PC-9 (cell line): ENCODE results near the gene LRP1. TPM values are rescaled to one million over a fixed set of nuclear protein-coding genes. Genes with fewer than 3 reads are reported as not detected.

Source experiments
- BruUV-seq: library from RNA; stranded (reverse); fragments of 400-500 nt; replicated peaks from 2 replicates; lab custom pipeline; 2021; lab: Mats Ljungman, UMichigan
- CTCF ChIA-PET: fragments of 300-600 bp; sonication (Branson Sonifier 250); formaldehyde crosslinking; loops from one replicate; lab custom pipeline; 2022; ENCODE audit warnings: antibody characterized with exemption; lab: Charles Lee
- POLR2A ChIA-PET: fragments of 300-600 bp; sonication (Branson Sonifier 250); formaldehyde crosslinking; loops from one replicate; lab custom pipeline; 2022; ENCODE audit warnings: antibody characterized with exemption; ENCODE audit not compliant: unreplicated experiment; lab: Charles Lee
- DNase-seq, 2 experiments: peaks; one replicate each; pipeline versions ENCODE4 v3.0.0 to v3.0.0-alpha.2; 2015 to 2022; ENCODE audit warnings: mixed read lengths in 1 of 2
- H2AFZ ChIP-seq: fragments of 200-600 bp; sonication (generic); 2 replicates; pipeline ENCODE4 v1.8.1; 2017; ENCODE audit warnings: antibody characterized with exemption
- H3F3A ChIP-seq: fragments of 200-600 bp; sonication (generic); 2 replicates; pipeline ENCODE4 v1.8.1; 2017; ENCODE audit warnings: antibody characterized with exemption, mild to moderate bottlenecking, low read depth; ENCODE audit not compliant: insufficient read depth
- H3K27ac ChIP-seq: fragments of 200-600 bp; sonication (generic); 2 replicates; pipeline ENCODE4 v1.6.1; 2016; ENCODE audit warnings: mixed run types
- H3K27me3 ChIP-seq: fragments of 200-600 bp; sonication (generic); 2 replicates; pipeline ENCODE4 v1.6.1; 2016; ENCODE audit warnings: low read depth, mixed run types; ENCODE audit not compliant: insufficient read depth
- H3K36me3 ChIP-seq: fragments of 200-600 bp; sonication (generic); 2 replicates; pipeline ENCODE4 v1.6.1; 2016; ENCODE audit warnings: low read depth, mixed run types
- H3K4me1 ChIP-seq: fragments of 200-600 bp; sonication (generic); replicated peaks from 2 replicates; pipeline ENCODE4 v1.6.1; 2016; ENCODE audit warnings: mixed run types; ENCODE audit not compliant: insufficient read depth
- H3K4me2 ChIP-seq: fragments of 200-600 bp; sonication (generic); 2 replicates; pipeline ENCODE4 v1.6.1; 2017; ENCODE audit warnings: mixed run types
- H3K4me3 ChIP-seq: fragments of 200-600 bp; sonication (generic); 2 replicates; pipeline ENCODE4 v1.6.1; 2016; ENCODE audit warnings: mixed run types
- H3K79me2 ChIP-seq: fragments of 200-600 bp; sonication (generic); 2 replicates; pipeline ENCODE4 v1.6.1; 2017; ENCODE audit warnings: low read depth, mixed run types
- H3K9me2 ChIP-seq: fragments of 200-600 bp; sonication (generic); 2 replicates; pipeline ENCODE4 v1.8.1; 2017; ENCODE audit warnings: mild to moderate bottlenecking; ENCODE audit not compliant: insufficient read depth
- H3K9me3 ChIP-seq: fragments of 200-600 bp; sonication (generic); 2 replicates; pipeline ENCODE4 v1.8.1; 2016; ENCODE audit warnings: low read depth; ENCODE audit not compliant: insufficient read depth
- H4K20me1 ChIP-seq: fragments of 200-600 bp; sonication (generic); 2 replicates; pipeline ENCODE4 v1.8.1; 2017; ENCODE audit not compliant: insufficient read depth
- CTCF ChIP-seq: fragments of 200-600 bp; sonication (generic); conservative IDR thresholded peaks from 2 replicates; pipeline ENCODE4 v1.6.1; 2017; ENCODE audit warnings: mixed run types, antibody characterized with exemption, mild to moderate bottlenecking, moderate library complexity
- EZH2 ChIP-seq: fragments of 200-600 bp; sonication (generic); IDR thresholded peaks from 2 replicates; pipeline ENCODE4 v1.8.0; 2017; ENCODE audit warnings: antibody characterized with exemption, low read depth
- intact Hi-C: fragments of 100-400 bp; cut with micrococcal nuclease; formaldehyde crosslinking; loops from one replicate; pipeline ENCODE4 v1.10.0; 2022; ENCODE audit not compliant: unreplicated experiment
- total RNA-seq: library from RNA; stranded (reverse); gene quantifications from 2 replicates; pipeline ENCODE4 v1.2.3, GENCODE V29; 2021

Gene LRP1
- total RNA-seq, 1 experiment from 2014 or later = 51.4 TPM

- DNase-seq = no peak
- Histone ChIP-seq H4K20me1 (0 out of 2 replicates have a peak, but pooled peaks cover 3% of the 10 kb centered on the region), H3K79me2 (no peaks in the 10 kb centered on the region), H2AFZ (no peak overlapping the region), H3K27me3 (no peaks in the 10 kb centered on the region), H3F3A (peaks cover 17% of the 10 kb centered on the region), H3K36me3 (peaks cover 4% of the 10 kb centered on the region; the same call in 1 of the 2 replicates), H3K9me3 (no peaks in the 10 kb centered on the region), H3K4me1 (no peaks in the 10 kb centered on the region), H3K4me3 (no peak overlapping the region), H3K9me2 (no peaks in the 10 kb centered on the region), H3K27ac (no peak overlapping the region), H3K4me2 (no peak overlapping the region)
- POLR2A ChIA-PET = interaction anchor here (0.6 to 0.7 kb wide), 2 partner anchors 23 to 27 kb away, joined by 3 to 20 read pairs; no protein-coding TSS in a partner anchor
- BruUV-seq = no TSS peak
- intact Hi-C loops = no loop called here
- TF ChIP-seq EZH2 (no peak), CTCF (no peak)
- CTCF ChIA-PET = interaction anchor here (0.5 kb wide), 1 partner anchor 86 kb away, joined by 5 read pairs; no protein-coding TSS in a partner anchor
Observed at GRCh38 chr12:57096748-57097553, 31.3 kb upstream of the LRP1 start.

DNA sequence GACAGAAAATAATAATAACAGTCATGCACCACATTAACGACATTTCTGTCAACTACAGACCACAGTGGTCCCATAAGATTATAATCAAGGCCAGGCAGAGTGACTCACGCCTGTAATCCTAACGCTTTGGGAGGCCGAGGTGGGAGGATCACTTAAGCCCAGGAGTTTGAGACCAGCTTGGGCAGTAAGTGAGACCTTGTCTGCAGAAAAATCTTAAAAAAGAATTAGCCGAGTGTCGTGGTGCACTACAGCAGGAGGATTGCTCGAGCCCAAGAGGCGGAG lies 30.8 kb upstream of the LRP1 start:
- Histone ChIP-seq H2AFZ (no peak overlapping the region), H3K27me3 (no peaks in the 10 kb centered on the region), H4K20me1 (0 out of 2 replicates have a peak, but pooled peaks cover 2% of the 10 kb centered on the region), H3F3A (peaks cover 21% of the 10 kb centered on the region), H3K4me1 (no peaks in the 10 kb centered on the region), H3K9me2 (no peaks in the 10 kb centered on the region), H3K36me3 (peaks cover 4% of the 10 kb centered on the region; the same call in 1 of the 2 replicates), H3K4me3 (no peak overlapping the region), H3K79me2 (no peaks in the 10 kb centered on the region), H3K27ac (no peak overlapping the region), H3K4me2 (no peak overlapping the region), H3K9me3 (no peaks in the 10 kb centered on the region)
- TF ChIP-seq EZH2 = no peak
- TF ChIP-seq CTCF = no peak
- intact Hi-C loops = no loop called here
- no peak for DNase-seq
- CTCF ChIA-PET = no interaction called here
- POLR2A ChIA-PET = interaction anchor here (0.6 to 0.7 kb wide), 2 partner anchors 24 to 28 kb away, joined by 3 to 20 read pairs; no protein-coding TSS in a partner anchor
- no TSS peak for BruUV-seq

DNA sequence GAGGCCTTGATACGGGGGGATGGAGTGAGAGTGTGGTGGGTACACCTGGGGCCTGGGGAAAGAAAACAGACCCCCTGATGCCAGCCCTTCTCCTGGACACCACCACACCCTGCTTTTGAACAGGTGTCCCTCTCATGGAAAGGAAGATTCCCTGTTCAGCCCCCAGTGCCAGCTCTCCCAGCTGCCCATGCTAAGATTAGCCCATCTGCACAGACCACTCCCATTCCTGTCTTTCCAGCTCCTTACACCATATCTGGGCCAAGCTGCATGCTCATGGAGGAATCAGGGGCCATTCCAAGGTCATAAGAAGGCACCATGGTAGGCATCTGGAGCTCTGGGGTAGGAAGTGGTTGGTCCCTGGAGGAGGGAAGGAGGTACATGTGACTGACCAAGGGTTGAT lies 29.7 kb upstream of the LRP1 start:
- no peaks in the 10 kb centered on the region for H3K4me1 ChIP-seq
- no peaks in the 10 kb centered on the region for H3K79me2 ChIP-seq
- no peak overlapping the region for H2AFZ ChIP-seq
- ChIA-PET CTCF (no interaction called here), POLR2A (no interaction called here)
- no peak for DNase-seq
- H3K9me3 ChIP-seq = no peaks in the 10 kb centered on the region
- no TSS peak for BruUV-seq
- H3K27ac ChIP-seq = no peak overlapping the region
- peaks cover 18% of the 10 kb centered on the region for H3F3A ChIP-seq
- intact Hi-C loops = no loop called here
- H3K36me3 ChIP-seq = peaks cover 4% of the 10 kb centered on the region; the same call in 1 of the 2 replicates
- no peaks in the 10 kb centered on the region for H3K9me2 ChIP-seq
- no peak overlapping the region for H3K4me2 ChIP-seq
- H4K20me1 ChIP-seq = no peaks in the 10 kb centered on the region
- H3K4me3 ChIP-seq = no peak overlapping the region
- TF ChIP-seq EZH2 (no peak), CTCF (no peak)
- no peaks in the 10 kb centered on the region for H3K27me3 ChIP-seq
